NB4 (cell line): Measurements from ENCODE around the gene ROBO4.

Experiments used
- CTCF ChIP-seq: IDR thresholded peaks from one replicate; pipeline ENCODE4 v1.5.1; 2012; ENCODE audit warnings: low read depth, low read length
- MYC ChIP-seq: IDR thresholded peaks from 2 replicates; pipeline ENCODE4 v1.6.1; 2011; ENCODE audit warnings: low read depth, low read length

GRCh38 chr11:124842305-124842704 lies 55.4 kb downstream of the ROBO4 start:
- no peak for TF ChIP-seq MYC
- TF ChIP-seq CTCF: no peak
